Measurements from ENCODE around the gene PDE6B.
"Not testable (repeated sequence)": the region's sequence is repeated elsewhere in the genome, so short reads cannot be mapped to it uniquely, and the experiment has no call there.

Gene PDE6B

DNA sequence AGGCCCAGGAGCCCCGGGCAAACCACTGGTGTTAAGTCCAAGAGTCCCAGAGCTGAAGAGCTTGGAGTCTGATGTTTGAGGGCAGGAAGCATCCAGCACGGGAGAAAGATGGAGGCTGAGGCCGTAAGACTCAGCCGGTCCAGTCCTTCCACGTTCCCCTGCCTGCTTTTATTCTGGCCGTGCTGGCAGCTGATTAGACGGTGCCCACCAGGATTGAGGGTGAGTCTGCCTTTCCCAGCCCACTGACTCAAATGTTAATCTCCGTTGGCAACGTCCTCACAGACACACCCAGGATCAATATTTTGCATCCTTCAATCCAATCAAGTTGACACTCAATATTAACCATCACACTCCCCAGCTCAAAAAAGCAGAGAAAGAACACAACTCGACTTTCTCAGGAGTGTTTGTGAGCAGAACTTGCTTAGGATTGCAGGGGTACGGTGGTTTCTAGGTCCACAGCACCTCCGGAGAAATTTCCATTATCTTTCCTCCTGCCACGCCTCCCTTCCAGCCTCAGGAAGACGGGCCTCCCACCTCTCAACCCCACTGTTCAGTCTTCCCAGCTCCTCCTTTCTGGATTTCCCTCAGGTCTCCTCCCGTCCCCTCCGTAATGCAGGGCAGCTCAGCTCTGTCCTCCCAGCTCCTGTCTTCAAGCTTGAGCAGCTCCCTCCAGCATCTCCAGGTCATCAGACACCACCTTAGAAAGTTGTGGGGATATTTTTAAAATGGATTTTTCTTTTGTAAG is 36.0 kb upstream of the PDE6B start:
- DNase-seq (ENCODE audit: low read depth) = no peak
- TF ChIP-seq, protein P1, sequence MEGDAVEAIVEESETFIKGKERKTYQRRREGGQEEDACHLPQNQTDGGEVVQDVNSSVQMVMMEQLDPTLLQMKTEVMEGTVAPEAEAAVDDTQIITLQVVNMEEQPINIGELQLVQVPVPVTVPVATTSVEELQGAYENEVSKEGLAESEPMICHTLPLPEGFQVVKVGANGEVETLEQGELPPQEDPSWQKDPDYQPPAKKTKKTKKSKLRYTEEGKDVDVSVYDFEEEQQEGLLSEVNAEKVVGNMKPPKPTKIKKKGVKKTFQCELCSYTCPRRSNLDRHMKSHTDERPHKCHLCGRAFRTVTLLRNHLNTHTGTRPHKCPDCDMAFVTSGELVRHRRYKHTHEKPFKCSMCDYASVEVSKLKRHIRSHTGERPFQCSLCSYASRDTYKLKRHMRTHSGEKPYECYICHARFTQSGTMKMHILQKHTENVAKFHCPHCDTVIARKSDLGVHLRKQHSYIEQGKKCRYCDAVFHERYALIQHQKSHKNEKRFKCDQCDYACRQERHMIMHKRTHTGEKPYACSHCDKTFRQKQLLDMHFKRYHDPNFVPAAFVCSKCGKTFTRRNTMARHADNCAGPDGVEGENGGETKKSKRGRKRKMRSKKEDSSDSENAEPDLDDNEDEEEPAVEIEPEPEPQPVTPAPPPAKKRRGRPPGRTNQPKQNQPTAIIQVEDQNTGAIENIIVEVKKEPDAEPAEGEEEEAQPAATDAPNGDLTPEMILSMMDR (IDR thresholded peaks at IDR 0.05; ENCODE audit: insufficient read depth, low read depth, low read length, missing control alignments) = no peak

DNA sequence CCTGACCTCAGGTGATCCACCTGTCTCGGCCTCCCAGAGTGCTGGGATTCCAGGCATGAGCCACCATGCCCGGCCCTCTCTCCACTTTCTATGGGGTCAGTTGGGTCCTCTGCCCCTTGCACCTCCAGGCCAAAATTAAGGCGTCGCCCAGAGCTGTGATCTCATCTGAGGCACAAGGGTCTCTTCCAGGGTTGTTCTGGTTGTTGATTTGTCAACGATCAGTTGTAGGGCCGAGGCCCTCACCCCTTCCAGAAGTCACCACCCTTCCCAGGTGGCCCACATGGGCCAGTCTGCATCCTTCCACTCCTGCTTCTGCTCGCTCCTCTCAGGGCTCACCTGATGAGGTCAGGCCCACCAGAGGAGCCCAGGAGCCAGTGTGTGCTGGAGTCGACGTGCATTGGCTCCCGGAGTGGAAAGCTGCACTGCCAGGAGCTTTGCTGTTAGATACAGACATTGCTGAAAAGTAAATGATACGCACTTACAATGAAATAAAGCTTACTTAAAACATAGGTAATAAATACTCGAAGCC is 35.0 kb upstream of the PDE6B start:
- no peak overlapping the region for H3K4me3 ChIP-seq (ENCODE audit: low read length)
- no peak for DNase-seq (ENCODE audit: low read depth)
- TF ChIP-seq, protein P1 (IDR thresholded peaks at IDR 0.05; ENCODE audit: insufficient read depth, low read depth, low read length, missing control alignments) = no peak

More for the DNA sequence above, 36.0 kb upstream of the PDE6B start:
- H3K4me3 ChIP-seq (ENCODE audit: low read length) = no peak overlapping the region

DNA sequence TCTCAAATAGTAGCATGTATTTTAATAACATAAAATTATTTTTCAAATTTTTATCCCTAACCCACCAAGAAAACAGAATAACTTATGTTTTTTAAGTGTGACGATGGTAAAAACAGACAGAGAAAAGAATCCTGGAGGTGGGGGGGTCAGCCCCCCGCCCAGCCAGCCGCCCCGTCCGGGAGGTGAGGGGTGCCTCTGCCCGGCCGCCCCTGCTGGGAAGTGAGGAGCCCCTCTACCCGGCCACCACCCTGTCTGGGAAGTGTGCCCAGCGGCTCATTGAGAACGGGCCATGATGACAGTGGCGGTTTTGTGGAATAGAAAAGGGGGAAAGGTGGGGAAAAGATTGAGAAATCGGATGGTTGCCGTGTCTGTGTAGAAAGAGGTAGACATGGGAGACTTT is 33.2 kb upstream of the PDE6B start:
- not testable (repeated sequence) for DNase-seq (ENCODE audit: low read depth); H3K4me3 ChIP-seq (ENCODE audit: low read length)

DNA sequence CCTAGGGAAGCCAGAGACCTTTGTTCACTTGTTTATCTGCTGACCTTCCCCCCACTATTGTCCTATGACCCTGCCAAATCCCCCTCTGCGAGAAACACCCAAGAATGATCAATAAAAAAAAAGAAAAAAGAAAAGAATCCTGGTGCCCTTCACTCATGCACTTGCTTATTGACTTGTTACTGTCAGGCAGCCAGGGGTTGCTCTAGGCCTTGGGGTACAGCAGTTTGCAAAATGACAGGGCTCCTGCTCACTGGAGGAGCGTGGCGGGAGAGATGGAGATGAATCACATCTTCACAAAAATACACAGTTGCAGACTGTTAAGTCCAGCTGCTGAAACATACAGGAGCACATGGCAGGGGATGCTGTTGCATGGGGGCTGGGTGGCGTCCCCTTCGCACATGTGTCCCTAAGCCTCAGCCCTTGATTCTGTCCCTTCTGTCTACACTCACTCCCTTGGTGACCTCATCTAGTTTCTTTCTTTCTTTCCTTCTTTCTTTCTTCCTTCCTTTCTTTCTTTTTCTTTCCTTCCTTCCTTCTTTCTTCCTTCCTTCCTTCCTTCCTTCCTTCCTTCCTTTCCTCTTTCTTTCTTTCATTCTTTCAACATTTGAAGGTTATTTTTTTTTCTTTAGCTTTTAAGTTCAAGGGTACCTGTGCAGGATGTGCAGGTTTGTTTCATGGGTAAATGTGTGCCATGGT is 32.4 kb upstream of the PDE6B start:
- H3K4me3 ChIP-seq (ENCODE audit: low read length) = no peak overlapping the region
- DNase-seq (ENCODE audit: low read depth) = no peak
- TF ChIP-seq, protein P1 (IDR thresholded peaks at IDR 0.05; ENCODE audit: insufficient read depth, low read depth, low read length, missing control alignments) = no peak

DNA sequence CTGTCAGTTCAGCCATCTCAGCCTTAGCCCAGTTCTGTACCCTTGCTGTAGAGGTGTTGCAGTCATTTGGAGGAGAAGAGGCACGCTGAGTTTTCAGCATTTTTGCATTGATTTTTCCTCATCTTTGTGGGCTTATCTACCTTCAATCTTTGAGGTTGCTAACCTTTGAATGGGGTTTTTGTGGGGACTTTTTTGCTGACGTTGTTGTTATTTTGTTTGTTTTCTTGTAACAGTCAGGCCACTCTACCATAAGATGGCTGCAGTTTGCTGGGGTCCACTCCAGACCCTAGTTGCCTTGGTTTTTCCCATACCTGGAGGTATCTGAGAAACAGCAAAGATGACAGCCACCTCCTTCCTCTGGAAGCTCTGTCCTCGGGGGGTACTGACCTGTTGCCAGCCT is 26.4 kb upstream of the PDE6B start:
- H3K4me3 ChIP-seq (ENCODE audit: low read length) = no peak overlapping the region
- no peak for DNase-seq (ENCODE audit: low read depth)
- TF ChIP-seq, protein P1 (IDR thresholded peaks at IDR 0.05; ENCODE audit: insufficient read depth, low read depth, low read length, missing control alignments) = no peak

DNA sequence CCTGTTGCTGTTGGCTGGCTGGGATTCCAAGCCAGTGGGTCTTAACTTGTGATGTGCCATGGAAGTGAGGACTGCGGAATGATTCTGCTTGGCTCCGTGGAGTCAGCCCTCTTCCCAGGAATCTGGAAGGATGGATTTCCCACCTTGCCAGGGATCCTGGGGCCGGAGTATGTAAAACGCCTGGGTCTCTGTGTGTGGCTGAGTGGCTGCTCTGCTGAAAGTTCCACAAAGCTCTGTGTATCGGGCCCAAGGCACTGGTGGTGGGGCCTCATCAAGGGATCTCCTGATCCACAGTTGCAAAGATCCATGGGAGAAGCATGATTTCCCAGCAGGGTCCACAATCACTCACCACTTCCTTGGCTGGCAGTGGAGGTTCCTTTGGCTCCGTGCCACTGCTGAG is 25.2 kb upstream of the PDE6B start:
- no peak overlapping the region for H3K4me3 ChIP-seq (ENCODE audit: low read length)
- TF ChIP-seq, protein P1 (IDR thresholded peaks at IDR 0.05; ENCODE audit: insufficient read depth, low read depth, low read length, missing control alignments) = no peak
- no peak for DNase-seq (ENCODE audit: low read depth)

DNA sequence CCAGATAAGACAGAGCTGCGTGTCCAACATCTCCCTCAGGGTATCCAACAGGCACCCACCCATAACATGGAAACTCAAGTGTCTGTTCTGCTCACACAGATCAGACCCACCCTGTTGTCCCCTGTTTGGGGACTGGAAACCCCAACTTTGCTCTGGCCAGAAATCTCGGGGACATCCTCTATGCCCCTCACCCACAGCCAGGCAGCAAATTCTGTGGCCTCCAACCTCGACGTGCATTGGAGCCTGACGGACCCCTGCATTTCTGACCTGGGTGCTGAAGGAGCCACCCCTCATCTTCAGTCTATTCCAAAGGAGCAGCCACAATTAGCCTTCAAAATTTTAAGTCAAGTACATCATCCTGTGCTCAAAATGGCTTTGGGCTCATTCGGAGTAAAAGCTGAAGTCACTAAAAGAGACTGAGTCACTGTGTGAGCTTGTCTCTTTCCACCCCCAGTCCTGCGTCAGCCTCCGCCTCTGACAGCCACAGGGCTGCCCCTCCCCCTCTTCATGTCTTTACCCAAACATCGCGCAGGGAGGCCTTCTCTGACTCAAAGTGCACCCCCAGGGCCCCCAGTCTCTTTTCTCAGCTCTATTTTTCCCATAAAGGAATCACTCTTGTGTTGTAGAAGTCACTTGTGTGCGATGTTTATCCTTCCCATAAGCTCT is 24.4 kb upstream of the PDE6B start:
- DNase-seq (ENCODE audit: low read depth) = no peak
- TF ChIP-seq, protein P1 (IDR thresholded peaks at IDR 0.05; ENCODE audit: insufficient read depth, low read depth, low read length, missing control alignments) = no peak
- H3K4me3 ChIP-seq (ENCODE audit: low read length) = no peak overlapping the region

Data from epithelial cell of esophagus (primary cell).